M059J (cell line): ENCODE data around the gene TGIF2. TPM values are rescaled to one million over a fixed set of nuclear protein-coding genes. Genes with fewer than 3 reads are reported as not detected.
"Not testable (repeated sequence)": the region's sequence is repeated elsewhere in the genome, so short reads cannot be mapped to it uniquely, and the experiment has no call there.

ENCODE experiments used
- DNase-seq: peaks from one replicate; pipeline ENCODE4 v3.0.0-alpha.2; 2012; ENCODE audit warnings: low read depth
- total RNA-seq: library from RNA; depleted of rRNA; stranded (reverse); fragments of >200 nt; shearing (Covaris generic); gene quantifications from 2 replicates; pipeline ENCODE4 v1.2.3, GENCODE V29; 2014

Gene TGIF2
- total RNA-seq, 1 experiment from 2014 or later: 23.9 TPM

DNA sequence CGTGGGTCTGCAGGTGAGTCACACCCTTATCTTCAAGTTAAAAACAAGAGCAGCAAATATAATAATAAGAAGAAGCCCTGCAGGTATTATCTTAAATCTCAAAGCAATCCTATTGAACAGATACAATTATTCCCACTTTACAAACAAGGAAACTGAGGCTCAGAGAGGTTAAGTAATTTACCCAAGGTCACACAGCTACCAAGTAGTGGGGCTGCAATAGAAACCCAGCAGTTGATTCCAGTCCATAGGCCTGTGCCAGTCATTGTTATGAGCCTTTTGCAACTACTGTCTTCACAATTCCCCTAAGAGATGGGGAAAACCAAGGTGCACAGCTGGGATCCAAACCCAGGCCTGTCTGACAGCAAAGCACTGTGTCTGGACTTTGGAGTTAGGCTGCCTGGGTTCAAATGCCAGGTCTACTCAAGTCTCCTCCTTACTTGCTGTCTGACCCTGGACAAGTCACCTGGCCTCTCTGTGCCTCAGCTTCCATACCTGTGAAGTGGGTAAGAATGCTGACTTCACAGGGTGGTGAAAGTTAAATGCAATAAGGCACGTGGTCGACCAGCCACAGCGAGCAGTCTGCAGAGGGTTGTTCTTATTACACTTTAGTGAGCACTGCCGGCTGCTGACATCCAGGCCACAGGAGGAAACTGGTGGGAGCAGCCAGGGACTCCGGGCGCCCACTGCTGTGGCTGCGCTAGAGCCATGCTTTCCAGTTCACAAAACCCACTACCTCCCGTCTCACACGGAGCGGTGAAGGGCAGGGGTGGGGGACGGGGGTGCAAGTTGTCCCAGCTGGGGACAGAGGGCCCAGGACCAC, 26.0 kb upstream of the TGIF2 start:
- DNase-seq: no peak

GRCh38 chr20:36548006-36548315, 25.4 kb upstream of the TGIF2 start:
- DNase-seq: no peak

DNA sequence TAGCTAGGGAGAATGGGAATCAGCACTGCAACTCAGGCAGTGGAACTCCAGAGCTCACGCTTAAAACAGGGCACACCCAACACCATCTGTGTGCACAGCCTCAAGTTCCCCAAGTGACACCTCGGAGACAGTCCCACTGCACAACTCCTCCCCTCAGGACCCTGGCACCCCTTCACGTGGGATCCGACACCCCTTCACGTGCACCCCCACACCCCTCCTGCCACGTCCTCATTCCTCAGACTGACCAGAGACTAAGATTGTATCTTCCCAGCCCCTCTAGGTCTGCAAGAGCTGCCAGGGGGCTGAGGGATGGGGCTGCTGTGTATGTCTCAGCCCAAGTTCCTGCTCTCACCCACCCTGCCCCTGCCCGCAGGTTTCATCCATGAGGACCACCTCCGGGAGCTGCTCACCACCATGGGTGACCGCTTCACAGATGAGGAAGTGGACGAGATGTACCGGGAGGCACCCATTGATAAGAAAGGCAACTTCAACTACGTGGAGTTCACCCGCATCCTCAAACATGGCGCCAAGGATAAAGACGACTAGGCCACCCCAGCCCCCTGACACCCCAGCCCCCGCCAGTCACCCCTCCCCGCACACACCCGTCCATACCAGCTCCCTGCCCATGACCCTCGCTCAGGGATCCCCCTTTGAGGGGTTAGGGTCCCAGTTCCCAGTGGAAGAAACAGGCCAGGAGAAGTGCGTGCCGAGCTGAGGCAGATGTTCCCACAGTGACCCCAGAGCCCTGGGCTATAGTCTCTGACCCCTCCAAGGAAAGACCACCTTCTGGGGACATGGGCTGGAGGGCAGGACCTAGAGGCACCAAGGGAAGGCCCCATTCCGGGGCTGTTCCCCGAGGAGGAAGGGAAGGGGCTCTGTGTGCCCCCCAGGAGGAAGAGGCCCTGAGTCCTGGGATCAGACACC, 24.4 kb upstream of the TGIF2 start:
- no peak for DNase-seq

DNA sequence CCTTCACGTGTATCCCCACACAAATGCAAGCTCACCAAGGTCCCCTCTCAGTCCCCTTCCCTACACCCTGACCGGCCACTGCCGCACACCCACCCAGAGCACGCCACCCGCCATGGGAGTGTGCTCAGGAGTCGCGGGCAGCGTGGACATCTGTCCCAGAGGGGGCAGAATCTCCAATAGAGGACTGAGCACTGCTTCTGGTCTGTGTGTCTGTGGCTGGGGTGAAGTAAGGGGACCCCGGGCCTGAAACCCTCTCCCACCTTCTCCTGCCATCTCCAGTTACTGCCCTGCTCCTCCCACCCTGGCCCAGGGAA, 23.8 kb upstream of the TGIF2 start:
- DNase-seq: no peak

- no peak for DNase-seq
These were observed 23.2 kb upstream of the TGIF2 start for GRCh38 chr20:36549942-36550789.

- DNase-seq: no peak
These were observed 22.6 kb upstream of the TGIF2 start for GRCh38 chr20:36550790-36551299.

DNA sequence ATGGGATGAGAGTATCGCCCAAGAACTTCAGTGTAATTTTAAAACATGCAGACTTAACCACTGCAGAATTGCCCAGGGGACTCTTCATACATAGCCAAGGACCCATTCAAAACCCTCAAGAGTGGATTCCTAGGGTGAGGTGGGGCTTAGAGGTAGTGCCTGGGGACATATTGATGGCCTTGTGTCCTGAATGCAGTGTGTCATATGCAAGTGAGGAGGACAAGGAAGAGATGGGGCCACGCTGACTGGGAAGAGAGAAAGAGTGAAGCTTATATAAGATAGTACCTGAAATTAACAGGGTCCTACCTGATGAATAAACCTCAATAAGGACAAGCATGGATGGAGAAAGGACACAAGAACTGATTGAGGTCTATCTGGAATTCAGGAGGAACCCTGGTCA, 18.1 kb upstream of the TGIF2 start:
- DNase-seq: no peak

- DNase-seq: no peak
These were observed 10.7 kb upstream of the TGIF2 start for GRCh38 chr20:36562724-36563123.

GRCh38 chr20:36563374-36563773, 10.0 kb upstream of the TGIF2 start:
- DNase-seq: no peak

DNA sequence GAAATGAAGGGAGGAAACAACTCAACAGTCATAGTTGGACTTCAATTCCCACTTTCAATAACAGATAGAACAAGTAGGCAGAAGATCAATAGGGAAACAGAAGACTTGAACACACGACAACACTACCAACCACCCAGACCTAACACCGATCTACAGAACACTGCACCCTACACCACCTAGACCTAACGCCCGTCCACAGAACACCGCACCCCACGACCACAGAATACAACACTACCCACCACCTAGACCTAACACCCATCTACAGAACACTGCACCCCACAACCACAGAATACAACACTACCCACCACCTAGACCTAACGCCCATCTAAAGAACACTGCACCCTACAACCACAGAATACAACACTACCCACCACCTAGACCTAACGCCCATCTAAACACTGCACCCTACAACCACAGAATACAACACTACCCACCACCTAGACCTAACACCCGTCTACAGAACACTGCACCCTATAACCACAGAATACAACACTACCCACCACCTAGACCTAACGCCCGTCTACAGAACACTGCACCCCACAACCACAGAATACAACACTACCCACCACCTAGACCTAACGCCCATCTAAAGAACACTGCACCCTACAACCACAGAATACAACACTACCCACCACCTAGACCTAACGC, 9.2 kb upstream of the TGIF2 start:
- not testable (repeated sequence) for DNase-seq

- not testable (repeated sequence) for DNase-seq
These were observed 8.7 kb upstream of the TGIF2 start for GRCh38 chr20:36564726-36565121.

- DNase-seq: no peak
These were observed 7.9 kb upstream of the TGIF2 start for GRCh38 chr20:36565520-36565919.

DNA sequence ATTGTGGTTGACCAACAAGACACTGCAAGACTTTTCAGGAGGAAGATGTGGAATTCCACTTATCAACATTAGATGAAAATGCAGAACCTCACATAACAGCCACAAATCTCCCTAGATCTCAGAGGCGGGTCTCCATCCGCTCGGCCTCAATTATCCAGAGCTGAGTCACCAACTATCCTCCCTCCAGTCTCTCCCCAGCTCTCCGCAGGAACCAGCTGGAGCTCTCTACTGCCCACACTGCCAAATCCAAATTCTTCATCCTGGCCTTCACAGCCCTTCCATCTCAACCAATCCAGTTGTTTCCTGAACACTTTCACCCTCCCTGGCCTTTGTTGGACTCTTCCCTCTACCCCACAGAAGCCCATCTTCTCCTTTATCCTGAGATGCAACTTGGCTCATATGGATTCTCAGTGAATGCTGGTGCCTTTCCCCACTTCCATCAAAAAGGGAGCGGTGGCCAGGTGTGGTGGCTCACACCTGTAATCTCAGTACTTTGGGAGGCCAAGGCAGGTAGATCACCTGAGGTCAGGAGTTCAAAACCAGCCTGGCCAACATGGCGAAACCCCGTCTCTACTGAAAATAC, 3.5 kb upstream of the TGIF2 start:
- peak; percentile 78 for DNase-seq

GRCh38 chr20:36571564-36572504, 1.6 kb upstream of the TGIF2 start:
- no peak for DNase-seq

DNA sequence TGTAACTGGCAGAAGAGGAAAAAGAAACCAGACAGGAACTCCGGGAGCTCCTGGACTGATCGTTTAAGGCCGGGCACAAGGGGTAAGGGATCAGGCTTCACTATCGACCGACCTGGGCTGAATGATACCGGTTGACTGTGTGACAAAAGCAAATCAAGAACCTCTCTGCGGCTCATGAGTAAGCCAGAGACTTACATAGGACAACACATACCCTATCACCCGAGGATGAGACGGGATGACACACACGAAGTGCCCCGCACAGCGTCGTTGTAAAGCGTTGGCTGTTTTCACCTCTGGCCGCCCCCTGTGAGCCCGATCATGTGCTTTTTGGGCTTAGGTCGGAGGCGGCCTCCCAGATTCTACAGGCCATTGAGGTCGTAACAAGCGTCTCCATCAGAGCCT, 695 bp upstream of the TGIF2 start:
- peak; percentile 32 for DNase-seq

DNA sequence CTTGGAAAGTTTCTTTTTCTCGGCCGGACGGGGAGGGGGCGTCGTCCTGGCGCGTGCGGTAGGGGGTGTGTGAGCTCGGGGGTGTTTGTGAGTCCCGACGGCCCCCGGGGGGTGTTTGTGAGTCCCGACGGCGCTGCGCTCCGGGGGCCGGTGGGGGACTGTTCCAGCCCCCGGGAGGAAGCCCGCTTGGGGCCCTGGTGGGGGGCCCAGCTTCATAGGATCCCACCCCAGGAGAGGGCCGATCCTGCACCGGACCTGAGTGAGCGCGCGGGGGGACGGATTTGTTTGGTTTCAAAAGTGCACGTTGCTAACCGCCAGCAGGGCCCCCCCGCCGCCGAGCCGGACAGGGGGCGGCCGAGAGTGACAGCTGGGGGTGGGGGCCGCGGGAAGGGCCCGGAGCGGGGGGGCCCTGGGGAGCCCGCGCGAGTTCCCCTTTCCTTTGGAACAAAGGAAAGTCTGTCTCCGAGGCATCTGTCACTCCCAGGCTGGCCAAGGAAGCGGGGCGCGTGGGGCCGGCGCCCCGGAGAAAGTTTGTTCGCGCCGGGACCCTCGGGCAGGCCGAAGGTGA, 485 bp downstream of the TGIF2 start:
- peak; percentile 34 for DNase-seq

- peak; percentile 61 for DNase-seq
These were observed 1.2 kb downstream of the TGIF2 start for GRCh38 chr20:36574366-36575135.

- no peak for DNase-seq
These were observed 2.7 kb downstream of the TGIF2 start for GRCh38 chr20:36576081-36576445.
